Right lobe of liver (tissue), 6 donors: ENCODE measurements around the gene MEIS2. TPM values are rescaled to one million over a fixed set of nuclear protein-coding genes. Genes with fewer than 3 reads are reported as not detected.

Experiments used
- ATAC-seq, 4 donors: fragments of 200-7000 bp; cut with Tn5 transposase; one replicate each; pipeline ENCODE4 v1.9.1; 2020; ENCODE audit warnings: mild to moderate bottlenecking in 4 of 4, moderate library complexity in 4 of 4
- DNase-seq, 3 donors: peaks; one replicate each; pipeline ENCODE4 v3.0.0-alpha.2; 2020
- H3K27ac ChIP-seq, 3 donors: fragments of 200-600 bp; one replicate each; pipeline ENCODE4 v1.8.0; 2022
- H3K27me3 ChIP-seq, 2 donors: fragments of 200-600 bp; one replicate each; pipeline ENCODE4 v1.8.0; 2022
- H3K36me3 ChIP-seq, 4 donors: fragments of 200-600 bp; sonication (generic) in 1 of 4; one replicate each; pipeline versions ENCODE4 v1.5.1 to v1.8.0; 2017 to 2022; ENCODE audit warnings: control low read depth in 1 of 4
- H3K4me1 ChIP-seq, 4 donors: fragments of 200-600 bp; sonication (generic) in 1 of 4; one replicate each; pipeline versions ENCODE4 v1.5.1 to v1.8.0; 2017 to 2022; ENCODE audit warnings: control low read depth in 1 of 4
- H3K4me3 ChIP-seq, 3 donors: fragments of 200-600 bp; one replicate each; pipeline ENCODE4 v1.8.0; 2022
- H3K9me3 ChIP-seq, 4 donors: fragments of 200-600 bp; sonication (generic) in 1 of 4; one replicate each; pipeline versions ENCODE4 v1.5.1 to v1.8.0; 2017 to 2022; ENCODE audit warnings: control low read depth in 1 of 4
- CTCF ChIP-seq, 4 donors: fragments of 200-600 bp in 3 of 4; fragments of 450-650 bp in 1 of 4; IDR thresholded peaks; one replicate each; pipeline versions ENCODE4 v1.5.1 to v1.8.0; 2016 to 2022; ENCODE audit warnings: antibody characterized with exemption in 4 of 4, mild to moderate bottlenecking in 2 of 4
- POLR2A ChIP-seq: fragments of 450-650 bp; IDR thresholded peaks from one replicate; pipeline ENCODE4 v1.6.1; 2017; ENCODE audit warnings: antibody characterized with exemption, mild to moderate bottlenecking
- WGBS: methylation state at CpG from one replicate; pipeline ENCODE4 v1.1.6; 2018; ENCODE audit warnings: low coverage, low lambda C conversion rate; ENCODE audit not compliant: insufficient coverage; ENCODE audit errors: missing lambda C conversion rate; 5-methylcytosine and 5-hydroxymethylcytosine counted together
- intact Hi-C, 2 donors: fragments of 100-400 bp; cut with DNase I; formaldehyde crosslinking; loops; one replicate each; pipeline versions ENCODE4 v1.11.2 to v1.14.1; 2022
- total RNA-seq, 6 experiments: library from RNA; depleted of rRNA in 2 of 6; stranded (reverse); fragments of >200 nt in 2 of 6; fragmentation: NEBNext Ultra II Directional in 3 of 6; extraction: Animal tissue kit (Norgen Biotek cat#: 25700) in 3 of 6; gene quantifications; one replicate each; pipeline versions ENCODE4 v1.1.0 to v1.2.4, GENCODE V29; 2016 to 2023
- donor health status: DM: no; HTN: yes; CAD: no.
- donor health status: DM: no; HTN: no; CAD: no.
- donor health status: DM: no; HTN: no; CAD: no.
- donor health status: DM: no; HTN: yes; CAD: no.
- donor health status: DM: no; HTN: yes; CAD: no.

Gene MEIS2
- total RNA-seq, 6 experiments from 2014 or later = 6.1 to 18.0 (median 7.9) TPM

GRCh38 chr15:37124331-37124730 lies 24.0 kb upstream of the MEIS2 start:
- DNase-seq (no peak), ATAC-seq (no peak)
- intact Hi-C loops = loop anchor here in 1 of 2 donors (10.0 kb wide), 1 partner anchor 240 kb away; no protein-coding TSS in a partner anchor
- Histone ChIP-seq H3K27ac (no peak overlapping the region), H3K36me3 (no peaks in the 10 kb centered on the region), H3K4me3 (no peak overlapping the region), H3K4me1 (no peaks in the 10 kb centered on the region), H3K27me3 (no peaks in the 10 kb centered on the region), H3K9me3 (no peaks in the 10 kb centered on the region)
- TF ChIP-seq CTCF (IDR thresholded peaks at IDR 0.05) (no peak), POLR2A (no peak)

GRCh38 chr15:37122703-37123102 lies 22.4 kb upstream of the MEIS2 start:
- intact Hi-C loops = loop anchor here in 1 of 2 donors (10.0 kb wide), 1 partner anchor 238 kb away; no protein-coding TSS in a partner anchor
- no peaks in the 10 kb centered on the region for H3K4me1 ChIP-seq
- no peaks in the 10 kb centered on the region for H3K9me3 ChIP-seq
- no peak for DNase-seq
- TF ChIP-seq POLR2A (no peak), CTCF (IDR thresholded peaks at IDR 0.05) (no peak)
- ATAC-seq = no peak
- 55% methylated on average over 1 of the region's 1 CpG for WGBS
- H3K4me3 ChIP-seq = no peak overlapping the region
- H3K27me3 ChIP-seq = no peaks in the 10 kb centered on the region
- no peaks in the 10 kb centered on the region for H3K36me3 ChIP-seq
- no peak overlapping the region for H3K27ac ChIP-seq

DNA sequence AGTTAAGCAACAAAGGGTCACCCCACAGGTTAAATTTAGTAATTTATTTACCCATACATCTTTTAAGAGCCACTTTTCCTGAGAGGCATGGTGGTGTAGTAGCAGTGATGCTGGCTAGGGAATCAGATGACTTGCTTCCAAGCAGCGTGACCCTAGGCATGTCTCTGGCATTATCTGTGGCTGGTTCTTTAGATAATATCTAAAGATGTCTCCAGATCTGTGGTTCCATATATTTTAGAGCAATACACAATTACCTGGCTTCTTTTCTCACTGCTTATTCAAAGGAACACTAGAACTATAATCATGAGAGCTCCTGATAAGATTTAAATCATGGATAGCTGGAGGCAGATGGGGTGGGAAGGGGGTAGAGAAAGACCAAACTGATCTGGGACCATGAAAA lies 21.1 kb upstream of the MEIS2 start:
- H3K27ac ChIP-seq = no peak overlapping the region
- WGBS = 86% methylated on average over 1 of the region's 1 CpG
- intact Hi-C loops = loop anchor here in 1 of 2 donors (10.0 kb wide), 1 partner anchor 237 kb away; no protein-coding TSS in a partner anchor
- H3K9me3 ChIP-seq = no peaks in the 10 kb centered on the region
- no peaks in the 10 kb centered on the region for H3K27me3 ChIP-seq
- H3K4me1 ChIP-seq = no peaks in the 10 kb centered on the region
- no peaks in the 10 kb centered on the region for H3K36me3 ChIP-seq
- H3K4me3 ChIP-seq = no peak overlapping the region
- ATAC-seq (no peak), DNase-seq (no peak)
- TF ChIP-seq CTCF (IDR thresholded peaks at IDR 0.05) (no peak), POLR2A (no peak)

GRCh38 chr15:37117030-37117429 lies 16.7 kb upstream of the MEIS2 start:
- DNase-seq (no peak), ATAC-seq (no peak)
- no peak overlapping the region for H3K27ac ChIP-seq
- H3K4me3 ChIP-seq = no peak overlapping the region
- H3K36me3 ChIP-seq = no peaks in the 10 kb centered on the region
- H3K4me1 ChIP-seq = no peaks in the 10 kb centered on the region
- H3K9me3 ChIP-seq = no peaks in the 10 kb centered on the region
- intact Hi-C loops = no loop called here
- WGBS = 71% methylated on average over 1 of the region's 1 CpG
- TF ChIP-seq CTCF (IDR thresholded peaks at IDR 0.05) = no peak
- no peak for TF ChIP-seq POLR2A
- H3K27me3 ChIP-seq = no peaks in the 10 kb centered on the region

- ATAC-seq = no peak
- Histone ChIP-seq H3K27ac (no peak overlapping the region), H3K36me3 (no peaks in the 10 kb centered on the region), H3K4me1 (peaks cover 0 to 4% (median 0%) of the 10 kb centered on the region in 4 donors), H3K27me3 (no peaks in the 10 kb centered on the region), H3K9me3 (no peaks in the 10 kb centered on the region), H3K4me3 (no peak overlapping the region)
- WGBS = 81% methylated on average over 3 of the region's 3 CpGs
- intact Hi-C loops = no loop called here
- no peak for DNase-seq
- no peak for TF ChIP-seq CTCF (IDR thresholded peaks at IDR 0.05)
These were observed 15.2 kb upstream of the MEIS2 start for GRCh38 chr15:37115538-37115937.
